IPS-18a (cell line): ENCODE results near the gene UBE2L3.

ENCODE experiments used
- H3K27ac ChIP-seq: one replicate; pipeline ENCODE4 v1.5.1; 2013; ENCODE audit warnings: low read length
- H3K27me3 ChIP-seq: one replicate; pipeline ENCODE4 v1.6.1; 2013; ENCODE audit warnings: mild to moderate bottlenecking, low read length; ENCODE audit not compliant: control insufficient read depth, insufficient read depth
- H3K36me3 ChIP-seq: one replicate; pipeline ENCODE4 v1.6.1; 2013; ENCODE audit warnings: low read depth, low read length; ENCODE audit not compliant: control insufficient read depth
- H3K4me1 ChIP-seq: one replicate; pipeline ENCODE4 v1.6.1; 2013; ENCODE audit warnings: low read depth, low read length; ENCODE audit not compliant: control insufficient read depth
- H3K4me3 ChIP-seq: one replicate; pipeline ENCODE4 v1.5.1; 2013; ENCODE audit warnings: low read length
- H3K9ac ChIP-seq: one replicate; pipeline ENCODE4 v1.6.1; 2013; ENCODE audit warnings: mild to moderate bottlenecking, low read length, moderate library complexity
- H3K9me3 ChIP-seq: one replicate; pipeline ENCODE4 v1.6.1; 2013; ENCODE audit warnings: low read depth, low read length; ENCODE audit not compliant: control insufficient read depth

Gene UBE2L3

DNA sequence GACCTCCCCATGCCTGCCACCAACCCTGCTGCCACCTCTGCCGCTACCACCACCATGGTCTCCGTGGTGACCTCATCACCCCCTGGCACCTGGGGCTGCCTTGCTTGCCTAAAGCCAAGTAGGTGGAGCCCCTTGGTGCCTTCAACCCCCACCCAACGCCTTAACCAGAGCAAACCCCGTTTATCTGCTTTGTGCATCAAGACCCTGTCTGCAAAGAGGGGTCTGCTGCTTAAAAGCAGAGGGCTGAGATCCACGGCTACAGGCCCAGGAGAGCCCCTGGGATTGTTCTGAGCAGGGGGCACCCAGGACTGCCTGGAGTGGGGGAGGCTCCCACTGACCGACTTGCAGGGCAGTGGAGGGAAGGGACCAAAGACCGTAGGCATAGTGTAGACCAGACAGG is 93.4 kb downstream of the UBE2L3 start:
- Histone ChIP-seq H3K4me1 (no peaks in the 10 kb centered on the region), H3K27ac (no peak overlapping the region), H3K4me3 (no peak overlapping the region), H3K9ac (no peak overlapping the region), H3K27me3 (no peaks in the 10 kb centered on the region), H3K36me3 (no peaks in the 10 kb centered on the region), H3K9me3 (no peaks in the 10 kb centered on the region)

DNA sequence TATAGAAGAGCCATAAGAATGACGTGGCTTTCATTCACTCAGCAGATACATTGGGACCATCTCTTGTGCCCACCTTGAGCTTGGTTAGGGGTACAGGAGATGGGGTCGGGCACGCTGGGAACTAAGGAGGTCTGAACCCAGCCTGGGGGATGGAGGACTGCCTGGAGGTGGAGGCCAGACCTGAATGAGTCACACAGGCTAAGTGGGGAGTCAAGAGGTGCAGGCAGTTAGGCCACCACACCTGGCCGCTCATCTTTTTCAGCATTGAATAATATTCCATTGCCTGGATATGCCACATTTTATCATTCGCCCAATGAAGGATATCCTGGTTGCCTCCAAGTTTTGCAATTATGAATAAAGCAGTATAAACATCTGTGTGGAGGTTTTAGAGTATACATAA is 94.5 kb downstream of the UBE2L3 start:
- Histone ChIP-seq H3K36me3 (no peaks in the 10 kb centered on the region), H3K9me3 (no peaks in the 10 kb centered on the region), H3K27me3 (no peaks in the 10 kb centered on the region), H3K27ac (no peak overlapping the region), H3K9ac (no peak overlapping the region), H3K4me1 (no peaks in the 10 kb centered on the region), H3K4me3 (no peak overlapping the region)

DNA sequence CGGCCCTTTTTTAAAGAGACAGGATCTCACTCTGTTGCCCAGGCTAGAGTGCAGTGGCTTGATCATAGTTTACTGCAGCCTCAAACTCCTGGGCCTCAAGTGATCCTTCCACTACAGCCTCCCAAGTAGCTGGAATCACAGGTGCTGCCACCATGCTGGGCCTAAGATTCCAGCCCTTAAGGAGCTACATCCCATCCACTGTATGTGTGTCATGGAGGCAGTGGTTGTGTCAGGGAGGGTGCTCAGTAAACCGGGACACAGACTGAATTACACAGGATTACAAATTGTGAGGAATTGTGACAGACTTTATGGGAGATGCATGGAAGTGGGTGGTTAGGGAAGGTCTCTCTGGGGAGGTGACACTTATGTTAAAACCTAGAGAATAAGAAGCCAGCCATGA is 96.2 kb downstream of the UBE2L3 start:
- Histone ChIP-seq H3K9me3 (no peaks in the 10 kb centered on the region), H3K4me1 (no peaks in the 10 kb centered on the region), H3K27ac (no peak overlapping the region), H3K4me3 (no peak overlapping the region), H3K9ac (no peak overlapping the region), H3K27me3 (no peaks in the 10 kb centered on the region), H3K36me3 (no peaks in the 10 kb centered on the region)

DNA sequence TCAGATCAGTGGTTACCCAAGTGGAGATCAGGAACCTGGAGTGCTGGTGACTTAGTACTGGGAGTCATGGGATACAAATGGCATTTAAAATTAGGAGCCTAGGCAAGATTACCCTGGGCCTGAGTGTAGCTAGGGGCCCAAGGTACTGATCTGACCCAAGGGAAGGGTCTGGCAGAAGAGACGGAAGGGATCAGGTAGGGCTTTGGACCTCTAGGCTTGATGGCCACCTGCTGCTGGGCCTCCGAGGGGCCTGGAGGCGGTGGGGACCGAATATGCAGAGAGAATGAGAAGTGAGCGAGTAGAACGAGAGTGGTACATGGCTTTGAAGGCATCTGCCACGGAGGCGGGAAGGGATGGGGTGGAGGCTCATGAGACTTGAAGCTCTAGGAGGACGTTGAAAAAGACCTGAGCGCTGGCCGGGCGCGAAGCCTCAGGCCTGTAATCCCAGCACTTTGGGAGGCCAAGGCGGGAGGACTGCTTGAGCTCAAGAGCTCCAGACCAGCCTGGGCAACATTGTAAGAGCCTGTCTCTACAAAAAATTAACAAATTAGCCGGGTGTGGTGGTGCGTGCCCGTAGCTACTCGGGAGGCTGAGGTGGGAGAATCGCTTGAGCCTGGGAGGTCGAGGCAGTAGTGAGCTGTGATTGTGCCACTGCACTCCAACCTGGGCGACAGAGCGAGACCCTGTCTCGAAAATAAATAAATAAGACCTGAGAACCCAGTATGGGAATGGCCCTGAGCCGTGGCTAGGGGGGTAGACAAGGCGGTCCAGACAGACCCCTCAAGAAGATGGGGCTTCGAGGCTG is 97.7 kb downstream of the UBE2L3 start:
- H3K4me3 ChIP-seq = peak overlapping the region; percentile 91
- no peak overlapping the region for H3K9ac ChIP-seq
- no peaks in the 10 kb centered on the region for H3K4me1 ChIP-seq
- no peaks in the 10 kb centered on the region for H3K27me3 ChIP-seq
- no peak overlapping the region for H3K27ac ChIP-seq
- H3K36me3 ChIP-seq = no peaks in the 10 kb centered on the region
- H3K9me3 ChIP-seq = no peaks in the 10 kb centered on the region

DNA sequence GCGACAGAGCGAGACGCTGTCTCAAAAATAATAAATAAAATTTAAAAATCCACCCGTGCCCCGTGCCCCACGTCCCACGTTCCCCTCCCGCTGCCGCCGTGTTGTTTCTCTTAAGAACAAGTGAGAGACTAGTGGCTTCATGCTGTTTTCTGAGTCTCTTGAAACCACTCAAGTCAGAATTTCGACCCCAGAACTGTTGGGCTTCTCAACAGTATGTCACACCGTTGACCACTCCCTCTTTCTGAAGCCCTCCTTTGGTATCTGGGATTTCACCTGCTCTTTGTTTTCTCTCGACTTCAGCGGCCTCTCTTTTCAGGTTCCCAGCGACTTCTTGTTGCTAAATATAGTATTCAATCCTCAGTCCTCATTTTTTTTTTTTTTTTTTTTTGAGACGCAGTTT is 99.3 kb downstream of the UBE2L3 start:
- Histone ChIP-seq H3K9me3 (no peaks in the 10 kb centered on the region), H3K27ac (no peak overlapping the region), H3K36me3 (peaks cover 15% of the 10 kb centered on the region), H3K4me1 (no peaks in the 10 kb centered on the region), H3K4me3 (peak overlapping the region; percentile 91), H3K9ac (peak overlapping the region; percentile 58), H3K27me3 (no peaks in the 10 kb centered on the region)

DNA sequence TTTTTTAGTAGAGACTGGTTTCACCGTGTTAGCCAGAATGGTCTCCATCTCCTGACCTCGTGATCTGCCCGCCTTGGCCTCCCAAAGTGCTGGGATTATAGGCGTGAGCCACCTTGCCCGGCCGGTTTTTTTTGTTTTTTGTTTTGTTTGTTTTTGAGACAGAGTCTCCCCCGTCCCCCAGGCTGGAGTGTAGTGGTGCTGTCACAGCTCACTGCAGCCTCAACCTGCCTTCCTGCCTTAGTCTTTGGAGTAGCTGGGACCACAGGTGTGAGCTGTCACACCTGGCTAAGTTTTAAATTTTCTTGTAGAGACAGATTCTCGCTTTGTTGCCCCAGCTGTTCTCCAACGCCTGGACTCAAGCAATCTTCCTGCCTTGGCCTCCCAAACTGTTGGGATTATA is 101.5 kb downstream of the UBE2L3 start:
- Histone ChIP-seq H3K27ac (no peak overlapping the region), H3K4me3 (no peak overlapping the region), H3K9ac (no peak overlapping the region), H3K36me3 (peaks cover 28% of the 10 kb centered on the region), H3K9me3 (no peaks in the 10 kb centered on the region), H3K27me3 (no peaks in the 10 kb centered on the region), H3K4me1 (no peaks in the 10 kb centered on the region)

DNA sequence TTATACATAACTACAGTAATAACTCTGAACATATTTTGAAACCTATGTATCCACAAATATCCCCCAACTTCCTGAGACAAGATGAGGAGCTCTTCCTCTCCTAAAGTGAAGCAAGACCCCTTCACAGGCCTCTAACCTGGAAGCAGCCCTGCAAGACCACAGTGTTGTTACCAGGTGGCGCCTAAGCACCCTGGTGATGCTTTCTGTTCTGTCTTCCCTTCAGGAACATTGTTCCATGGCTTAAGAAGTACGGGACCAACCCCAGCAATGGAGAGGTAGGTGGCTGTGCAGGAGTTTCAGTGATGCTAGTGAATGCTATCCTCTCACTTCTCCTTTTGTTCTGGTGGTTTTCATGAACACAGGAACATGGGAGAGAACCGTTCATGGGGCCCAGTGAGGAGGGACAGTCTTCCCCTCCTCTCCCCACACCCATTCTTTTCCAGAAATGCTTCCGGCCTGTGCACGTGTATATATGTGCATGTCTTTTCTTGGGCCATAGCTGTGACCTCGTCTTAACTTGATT is 104.7 kb downstream of the UBE2L3 start:
- Histone ChIP-seq H3K27ac (no peak overlapping the region), H3K36me3 (peaks cover 47% of the 10 kb centered on the region), H3K9me3 (no peaks in the 10 kb centered on the region), H3K9ac (no peak overlapping the region), H3K27me3 (no peaks in the 10 kb centered on the region), H3K4me1 (no peaks in the 10 kb centered on the region), H3K4me3 (no peak overlapping the region)
